Neural cell (in vitro differentiated cells): ENCODE results near the gene UGT3A2. TPM values are rescaled to one million over a fixed set of nuclear protein-coding genes. Genes with fewer than 3 reads are reported as not detected.

Source experiments
- H2AFZ ChIP-seq: fragments of 200-600, 300-800 bp; sonication (generic), shearing (Covaris generic); 2 replicates; pipeline ENCODE4 v1.6.0; 2014; ENCODE audit warnings: low read depth, mild to moderate bottlenecking, antibody characterized with exemption, low read length, moderate library complexity
- H3F3A ChIP-seq: fragments of 200-600 bp; shearing (Covaris generic); 2 replicates; pipeline ENCODE4 v1.6.1; 2016; ENCODE audit warnings: mild to moderate bottlenecking, moderate library complexity, mixed read lengths, antibody characterized with exemption, low read length; ENCODE audit not compliant: insufficient read depth, poor library complexity, severe bottlenecking
- H3K27ac ChIP-seq: fragments of 200-600, 300-800 bp; sonication (generic), shearing (Covaris generic); 2 replicates; pipeline ENCODE4 v1.5.1; 2014; ENCODE audit warnings: mild to moderate bottlenecking, low read length, moderate library complexity
- H3K27me3 ChIP-seq: fragments of 300-800, 200-600 bp; sonication (generic), shearing (Covaris generic); 2 replicates; pipeline ENCODE4 v1.6.0; 2014; ENCODE audit warnings: mild to moderate bottlenecking, low read depth, low read length, moderate library complexity; ENCODE audit not compliant: insufficient read depth
- H3K36me3 ChIP-seq: fragments of 300-800, 200-600 bp; sonication (generic), shearing (Covaris generic); 2 replicates; pipeline ENCODE4 v1.5.1; 2014; ENCODE audit warnings: mild to moderate bottlenecking, antibody characterized with exemption, low read length, moderate library complexity; ENCODE audit not compliant: insufficient read depth
- H3K4me2 ChIP-seq: fragments of 300-800, 200-600 bp; sonication (generic), shearing (Covaris generic); 2 replicates; pipeline ENCODE4 v1.6.0; 2014; ENCODE audit warnings: mild to moderate bottlenecking, low read length
- H3K4me3 ChIP-seq: fragments of 300-800, 200-600 bp; sonication (generic), shearing (Covaris generic); 2 replicates; pipeline ENCODE4 v1.5.1; 2014; ENCODE audit warnings: mild to moderate bottlenecking, low read length, moderate library complexity
- H3K79me2 ChIP-seq: fragments of 200-600 bp; shearing (Covaris generic); replicated peaks from 2 replicates; pipeline ENCODE4 v1.6.0; 2014; ENCODE audit warnings: mild to moderate bottlenecking, low read length, moderate library complexity; ENCODE audit not compliant: insufficient read depth
- H3K9ac ChIP-seq: fragments of 300-800, 200-600 bp; sonication (generic), shearing (Covaris generic); 2 replicates; pipeline ENCODE4 v1.6.1; 2016; ENCODE audit warnings: mild to moderate bottlenecking, low read length, mixed read lengths
- H3K9me2 ChIP-seq: fragments of 200-600 bp; shearing (Covaris generic); 2 replicates; pipeline ENCODE4 v1.6.1; 2016; ENCODE audit warnings: mild to moderate bottlenecking, low read length, mixed read lengths; ENCODE audit not compliant: insufficient read depth
- H3K9me3 ChIP-seq: fragments of 200-600, 300-800 bp; sonication (generic), shearing (Covaris generic); 2 replicates; pipeline ENCODE4 v1.6.1; 2016; ENCODE audit warnings: mild to moderate bottlenecking, mixed run types, low read length, moderate library complexity, mixed read lengths
- H4K20me1 ChIP-seq: fragments of 200-600 bp; shearing (Covaris generic); 2 replicates; pipeline ENCODE4 v1.6.1; 2016; ENCODE audit warnings: mild to moderate bottlenecking, mixed run types; ENCODE audit not compliant: insufficient read depth
- CTCF ChIP-seq: fragments of 450-650 bp; IDR thresholded peaks from 2 replicates; pipeline ENCODE4 v1.5.1; 2014; ENCODE audit warnings: antibody characterized with exemption, mild to moderate bottlenecking, moderate library complexity; ENCODE audit not compliant: poor library complexity, severe bottlenecking
- EP300 ChIP-seq: fragments of 450-650 bp; conservative IDR thresholded peaks from 2 replicates; pipeline ENCODE4 v1.6.1; 2014; ENCODE audit warnings: antibody characterized with exemption, mild to moderate bottlenecking, moderate library complexity; ENCODE audit not compliant: poor library complexity, severe bottlenecking
- EZH2 ChIP-seq: fragments of 200-600, 300-800 bp; shearing (Covaris generic), sonication (generic); IDR thresholded peaks from 2 replicates; pipeline ENCODE4 v1.6.1; 2014; ENCODE audit warnings: antibody characterized with exemption, low read length, borderline replicate concordance, mild to moderate bottlenecking; ENCODE audit not compliant: insufficient read depth, poor library complexity, severe bottlenecking
- MXI1 ChIP-seq: fragments of 450-650 bp; conservative IDR thresholded peaks from 2 replicates; pipeline ENCODE4 v1.6.1; 2014; ENCODE audit warnings: antibody characterized with exemption, mild to moderate bottlenecking; ENCODE audit not compliant: poor library complexity, severe bottlenecking
- RAD21 ChIP-seq: fragments of 450-650 bp; conservative IDR thresholded peaks from 2 replicates; pipeline ENCODE4 v1.6.1; 2014; ENCODE audit warnings: antibody characterized with exemption, mild to moderate bottlenecking, moderate library complexity
- SMC3 ChIP-seq: fragments of 450-650 bp; conservative IDR thresholded peaks from 2 replicates; pipeline ENCODE4 v1.6.1; 2014; ENCODE audit warnings: antibody characterized with exemption, mild to moderate bottlenecking, moderate library complexity; ENCODE audit not compliant: poor library complexity
- TAF1 ChIP-seq: IDR thresholded peaks from 2 replicates; pipeline ENCODE4 v1.6.1; 2012; ENCODE audit warnings: low read depth
- polyA plus RNA-seq: library from polyadenylated mRNA; depleted of rRNA; stranded (reverse); fragments of >200 nt; gene quantifications from 2 replicates; pipeline ENCODE4 v1.2.3, GENCODE V29; 2014
- TF ChIP-seq, protein P1 (sequence below): IDR thresholded peaks from 2 replicates; pipeline ENCODE4 v1.6.1; 2012; ENCODE audit warnings: borderline replicate concordance

Gene UGT3A2
- polyA plus RNA-seq, 1 donor from 2014 or later: not detected

DNA sequence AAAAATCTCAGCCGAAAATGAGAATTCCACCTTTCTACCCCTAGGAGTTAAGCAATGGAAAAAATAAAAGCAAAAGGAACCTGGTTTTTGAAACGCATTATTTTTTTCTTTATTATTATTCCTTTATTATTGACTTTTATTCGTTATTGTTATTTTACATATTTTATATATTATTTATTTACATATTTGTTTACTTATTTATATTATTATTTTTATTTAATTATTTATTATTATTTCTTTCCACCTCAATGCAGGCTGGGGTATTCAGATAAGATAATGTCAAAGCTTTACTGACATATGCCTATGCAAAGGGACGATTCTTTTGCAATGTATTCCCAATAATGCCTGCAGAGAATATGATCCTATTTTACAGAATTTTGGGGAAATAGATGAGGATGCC, 16.7 kb downstream of the UGT3A2 start:
- no peak overlapping the region for H3K4me2 ChIP-seq
- H3K9me2 ChIP-seq: no peaks in the 10 kb centered on the region
- no peak overlapping the region for H2AFZ ChIP-seq
- no peaks in the 10 kb centered on the region for H3F3A ChIP-seq
- TF ChIP-seq, protein P1, sequence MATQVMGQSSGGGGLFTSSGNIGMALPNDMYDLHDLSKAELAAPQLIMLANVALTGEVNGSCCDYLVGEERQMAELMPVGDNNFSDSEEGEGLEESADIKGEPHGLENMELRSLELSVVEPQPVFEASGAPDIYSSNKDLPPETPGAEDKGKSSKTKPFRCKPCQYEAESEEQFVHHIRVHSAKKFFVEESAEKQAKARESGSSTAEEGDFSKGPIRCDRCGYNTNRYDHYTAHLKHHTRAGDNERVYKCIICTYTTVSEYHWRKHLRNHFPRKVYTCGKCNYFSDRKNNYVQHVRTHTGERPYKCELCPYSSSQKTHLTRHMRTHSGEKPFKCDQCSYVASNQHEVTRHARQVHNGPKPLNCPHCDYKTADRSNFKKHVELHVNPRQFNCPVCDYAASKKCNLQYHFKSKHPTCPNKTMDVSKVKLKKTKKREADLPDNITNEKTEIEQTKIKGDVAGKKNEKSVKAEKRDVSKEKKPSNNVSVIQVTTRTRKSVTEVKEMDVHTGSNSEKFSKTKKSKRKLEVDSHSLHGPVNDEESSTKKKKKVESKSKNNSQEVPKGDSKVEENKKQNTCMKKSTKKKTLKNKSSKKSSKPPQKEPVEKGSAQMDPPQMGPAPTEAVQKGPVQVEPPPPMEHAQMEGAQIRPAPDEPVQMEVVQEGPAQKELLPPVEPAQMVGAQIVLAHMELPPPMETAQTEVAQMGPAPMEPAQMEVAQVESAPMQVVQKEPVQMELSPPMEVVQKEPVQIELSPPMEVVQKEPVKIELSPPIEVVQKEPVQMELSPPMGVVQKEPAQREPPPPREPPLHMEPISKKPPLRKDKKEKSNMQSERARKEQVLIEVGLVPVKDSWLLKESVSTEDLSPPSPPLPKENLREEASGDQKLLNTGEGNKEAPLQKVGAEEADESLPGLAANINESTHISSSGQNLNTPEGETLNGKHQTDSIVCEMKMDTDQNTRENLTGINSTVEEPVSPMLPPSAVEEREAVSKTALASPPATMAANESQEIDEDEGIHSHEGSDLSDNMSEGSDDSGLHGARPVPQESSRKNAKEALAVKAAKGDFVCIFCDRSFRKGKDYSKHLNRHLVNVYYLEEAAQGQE: no peak
- TF ChIP-seq RAD21 (no peak), SMC3 (no peak), MXI1 (no peak), EP300 (no peak), TAF1 (no peak)
- H4K20me1 ChIP-seq: no peaks in the 10 kb centered on the region
- H3K36me3 ChIP-seq: no peaks in the 10 kb centered on the region
- H3K9me3 ChIP-seq: no peaks in the 10 kb centered on the region
- H3K79me2 ChIP-seq: no peaks in the 10 kb centered on the region
- no peaks in the 10 kb centered on the region for H3K27me3 ChIP-seq
- H3K27ac ChIP-seq: no peak overlapping the region
- H3K9ac ChIP-seq: no peak overlapping the region
- H3K4me3 ChIP-seq: no peak overlapping the region

GRCh38 chr5:36047384-36048160, 19.1 kb downstream of the UGT3A2 start:
- no peak overlapping the region for H3K27ac ChIP-seq
- TF ChIP-seq RAD21 (no peak), TAF1 (no peak)
- no peaks in the 10 kb centered on the region for H3F3A ChIP-seq
- no peak overlapping the region for H3K4me3 ChIP-seq
- no peak overlapping the region for H2AFZ ChIP-seq
- no peaks in the 10 kb centered on the region for H3K27me3 ChIP-seq
- no peak overlapping the region for H3K4me2 ChIP-seq
- H3K79me2 ChIP-seq: no peaks in the 10 kb centered on the region
- no peaks in the 10 kb centered on the region for H3K36me3 ChIP-seq
- H3K9ac ChIP-seq: no peak overlapping the region
- H4K20me1 ChIP-seq: no peaks in the 10 kb centered on the region
- H3K9me3 ChIP-seq: no peaks in the 10 kb centered on the region
- no peaks in the 10 kb centered on the region for H3K9me2 ChIP-seq

- Histone ChIP-seq H3K4me2 (no peak overlapping the region), H3K27ac (no peak overlapping the region), H3K36me3 (no peaks in the 10 kb centered on the region)
These were observed 20.8 kb downstream of the UGT3A2 start for GRCh38 chr5:36045895-36046294.

More at GRCh38 chr5:36045895-36046294, 20.8 kb downstream of the UGT3A2 start:
- Histone ChIP-seq H4K20me1 (no peaks in the 10 kb centered on the region), H3K27me3 (no peaks in the 10 kb centered on the region), H3K79me2 (no peaks in the 10 kb centered on the region), H3K9me2 (no peaks in the 10 kb centered on the region), H3K9ac (no peak overlapping the region), H2AFZ (no peak overlapping the region), H3K4me3 (no peak overlapping the region), H3F3A (no peaks in the 10 kb centered on the region), H3K9me3 (no peaks in the 10 kb centered on the region)
- no peak for TF ChIP-seq EZH2
- no peak for TF ChIP-seq CTCF
